ENCODE data around the gene RNF224.

RNF224 gene

DNA sequence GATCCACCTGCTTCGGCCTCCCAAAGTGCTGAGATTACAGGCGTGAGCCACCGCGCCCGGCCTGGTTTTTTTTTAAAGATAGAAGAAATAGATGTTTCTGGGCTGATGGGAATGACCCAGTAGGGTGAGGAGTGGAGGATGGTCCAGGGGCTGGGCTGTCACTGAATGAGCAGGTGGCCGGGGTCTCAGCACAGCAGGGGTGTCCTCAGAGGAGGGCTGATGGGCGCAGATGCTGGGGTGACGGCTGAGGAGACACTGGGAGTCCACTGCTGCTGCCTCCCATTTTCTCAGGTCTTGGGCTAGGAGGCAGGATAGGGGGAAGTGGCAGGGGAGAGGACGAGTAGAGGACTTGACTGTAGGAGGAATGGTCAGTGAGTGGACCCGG is 47.9 kb downstream of the RNF224 start:
- DNase-seq (ENCODE audit: low read depth, low spot score), result no peak
- no peak overlapping the region for H3K4me3 ChIP-seq (ENCODE audit: low read depth, low read length)
- TF ChIP-seq, protein P1, sequence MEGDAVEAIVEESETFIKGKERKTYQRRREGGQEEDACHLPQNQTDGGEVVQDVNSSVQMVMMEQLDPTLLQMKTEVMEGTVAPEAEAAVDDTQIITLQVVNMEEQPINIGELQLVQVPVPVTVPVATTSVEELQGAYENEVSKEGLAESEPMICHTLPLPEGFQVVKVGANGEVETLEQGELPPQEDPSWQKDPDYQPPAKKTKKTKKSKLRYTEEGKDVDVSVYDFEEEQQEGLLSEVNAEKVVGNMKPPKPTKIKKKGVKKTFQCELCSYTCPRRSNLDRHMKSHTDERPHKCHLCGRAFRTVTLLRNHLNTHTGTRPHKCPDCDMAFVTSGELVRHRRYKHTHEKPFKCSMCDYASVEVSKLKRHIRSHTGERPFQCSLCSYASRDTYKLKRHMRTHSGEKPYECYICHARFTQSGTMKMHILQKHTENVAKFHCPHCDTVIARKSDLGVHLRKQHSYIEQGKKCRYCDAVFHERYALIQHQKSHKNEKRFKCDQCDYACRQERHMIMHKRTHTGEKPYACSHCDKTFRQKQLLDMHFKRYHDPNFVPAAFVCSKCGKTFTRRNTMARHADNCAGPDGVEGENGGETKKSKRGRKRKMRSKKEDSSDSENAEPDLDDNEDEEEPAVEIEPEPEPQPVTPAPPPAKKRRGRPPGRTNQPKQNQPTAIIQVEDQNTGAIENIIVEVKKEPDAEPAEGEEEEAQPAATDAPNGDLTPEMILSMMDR (IDR thresholded peaks at IDR 0.05; ENCODE audit: low read depth, low read length), result no peak
- in situ Hi-C loops (cut with HindIII; ENCODE audit: low sequenced_read_pairs), result no loop called here

DNA sequence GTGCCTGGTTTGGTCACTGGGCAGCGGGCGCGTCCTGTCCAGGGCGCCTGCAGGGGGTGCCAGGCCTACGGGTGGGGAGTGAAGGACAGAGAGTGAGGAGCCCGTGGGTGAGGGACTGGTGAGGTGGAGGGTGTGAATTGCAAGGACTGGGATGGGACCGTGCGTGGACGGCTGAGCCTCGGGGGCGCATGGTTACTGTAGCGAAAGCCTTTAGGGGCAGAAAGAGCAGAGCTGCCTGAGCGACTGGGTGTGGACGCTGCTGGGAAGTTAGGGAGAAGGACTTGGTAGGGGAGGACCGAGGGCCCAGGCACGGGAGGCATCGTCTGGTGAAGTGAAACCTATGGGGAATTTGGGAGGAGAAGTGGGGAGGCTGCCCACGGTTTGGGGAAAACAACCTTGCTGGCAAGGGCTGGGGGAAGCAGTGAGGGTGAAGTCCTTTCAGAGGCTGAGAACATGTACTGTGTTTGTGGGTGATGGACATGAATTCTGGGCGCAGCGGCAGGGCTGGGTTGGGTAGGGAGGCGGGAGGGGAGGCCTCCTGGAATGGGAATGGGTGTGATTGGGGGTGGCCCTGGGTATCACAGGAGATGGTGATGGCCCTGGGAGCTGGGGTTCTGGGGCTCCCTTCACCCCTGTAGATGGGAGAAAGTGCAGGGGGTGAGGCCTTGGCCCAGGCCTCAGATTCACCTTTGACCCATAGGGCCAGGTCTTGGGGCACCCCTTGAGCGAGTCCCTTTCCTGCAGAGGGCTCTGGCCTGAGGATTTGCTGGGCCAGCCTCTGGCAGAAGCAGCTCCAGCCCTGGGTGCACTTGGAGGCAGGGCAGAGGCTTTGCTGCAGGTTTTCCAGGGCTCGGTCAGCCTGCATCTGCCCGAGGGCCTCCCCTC is 48.5 kb downstream of the RNF224 start:
- TF ChIP-seq, protein P1 (IDR thresholded peaks at IDR 0.05; ENCODE audit: low read depth, low read length), result no peak
- in situ Hi-C loops (cut with HindIII; ENCODE audit: low sequenced_read_pairs), result no loop called here

DNA sequence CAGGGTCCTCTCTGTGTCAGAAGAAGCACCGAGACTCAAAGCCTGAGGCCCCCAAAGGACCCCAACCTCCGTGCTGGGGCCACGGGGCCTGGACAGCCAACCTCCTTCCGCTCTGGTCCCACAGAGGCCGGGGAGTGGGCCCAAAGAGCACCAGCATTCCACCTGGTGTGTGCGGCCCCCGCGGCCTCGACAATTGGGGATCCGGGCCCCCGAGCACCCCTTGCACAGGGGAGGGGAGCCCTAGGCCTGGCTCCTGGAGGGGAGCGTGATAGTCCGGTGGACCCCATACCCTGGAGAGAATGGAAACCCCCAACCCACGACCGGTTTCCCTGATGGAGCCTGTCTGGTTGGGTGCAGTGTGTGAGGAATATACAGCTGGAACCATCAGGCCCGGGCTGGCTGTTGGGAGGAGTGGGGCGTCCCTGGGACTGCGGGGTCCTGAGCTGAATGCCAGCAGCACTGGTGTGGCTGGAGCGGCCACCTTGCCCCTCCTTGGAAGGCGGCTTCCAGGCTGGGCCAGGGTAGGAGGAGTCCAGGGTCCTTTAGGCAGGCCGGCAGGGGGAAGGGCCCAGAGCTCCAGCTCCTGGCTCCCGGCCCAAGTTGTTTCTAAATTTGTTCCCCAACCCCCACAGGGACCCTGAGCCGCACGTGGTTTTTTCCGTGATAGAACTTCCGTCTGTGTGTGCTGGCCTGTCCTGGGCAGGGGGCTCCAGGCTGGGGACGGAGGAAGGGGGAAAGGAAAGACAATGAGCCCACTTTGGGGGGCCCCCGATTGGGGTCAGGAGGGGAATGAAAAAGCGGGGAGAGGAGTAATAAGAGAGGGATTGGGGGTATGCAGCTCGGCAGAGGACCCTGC is 49.4 kb downstream of the RNF224 start:
- H3K4me3 ChIP-seq (ENCODE audit: low read depth, low read length), result peak overlapping the region; percentile 65
- peak; percentile 53 for DNase-seq (ENCODE audit: low read depth, low spot score)
- in situ Hi-C loops (cut with HindIII; ENCODE audit: low sequenced_read_pairs), result no loop called here

More for the DNA sequence above, 48.5 kb downstream of the RNF224 start:
- no peak for DNase-seq (ENCODE audit: low read depth, low spot score)
- H3K4me3 ChIP-seq (ENCODE audit: low read depth, low read length), result no peak overlapping the region

DNA sequence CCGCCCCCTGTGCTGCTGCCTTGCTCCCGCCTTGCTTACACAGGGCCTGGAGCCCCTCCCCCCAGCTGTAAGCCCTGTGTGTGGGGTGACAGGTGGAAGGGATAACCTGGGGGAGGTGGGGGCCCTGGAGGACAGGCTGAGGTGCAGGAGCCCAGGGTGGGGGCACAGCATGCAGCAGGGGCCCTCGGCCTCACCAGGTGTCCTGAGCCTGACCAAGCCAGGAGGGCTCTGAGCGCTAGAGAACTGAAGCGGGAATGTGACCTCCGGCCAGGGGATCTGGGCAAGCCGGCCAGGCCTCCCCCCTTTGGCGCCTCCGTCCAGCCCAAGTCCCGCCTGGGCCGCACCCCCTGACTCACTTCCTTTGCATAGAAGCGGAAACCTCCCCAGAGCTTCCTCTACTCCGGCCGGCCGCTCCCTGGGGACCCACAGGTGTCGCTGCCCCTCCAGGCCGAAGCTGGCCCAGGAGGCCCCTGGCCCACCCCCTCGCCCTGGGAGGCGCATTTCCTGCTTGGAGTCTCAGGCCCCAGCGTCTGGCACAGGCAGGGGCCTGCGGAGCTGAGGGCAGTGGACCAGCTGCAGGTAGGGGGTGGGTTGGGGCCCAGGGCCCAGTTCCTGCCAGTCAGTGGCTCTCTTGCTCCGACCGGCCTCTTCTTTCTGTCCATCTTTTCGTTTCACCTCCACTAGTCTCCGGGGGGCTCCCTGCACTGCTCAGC is 50.2 kb downstream of the RNF224 start, which contains the start of gene TOR4A:
Gene TOR4A (plus strand): TSS at position 398 of the 713 bp plus-strand sequence. CDS start 964 bp downstream, outside the sequence.
- TF ChIP-seq, protein P1 (IDR thresholded peaks at IDR 0.05; ENCODE audit: low read depth, low read length), result peak; percentile 49
- peak; percentile 89 for DNase-seq (ENCODE audit: low read depth, low spot score)
- in situ Hi-C loops (cut with HindIII; ENCODE audit: low sequenced_read_pairs), result no loop called here
- H3K4me3 ChIP-seq (ENCODE audit: low read depth, low read length), result peak within 1 kb of the TSS; percentile 65

More for the DNA sequence above, 49.4 kb downstream of the RNF224 start:
- TF ChIP-seq, protein P1 (IDR thresholded peaks at IDR 0.05; ENCODE audit: low read depth, low read length), result no peak

DNA sequence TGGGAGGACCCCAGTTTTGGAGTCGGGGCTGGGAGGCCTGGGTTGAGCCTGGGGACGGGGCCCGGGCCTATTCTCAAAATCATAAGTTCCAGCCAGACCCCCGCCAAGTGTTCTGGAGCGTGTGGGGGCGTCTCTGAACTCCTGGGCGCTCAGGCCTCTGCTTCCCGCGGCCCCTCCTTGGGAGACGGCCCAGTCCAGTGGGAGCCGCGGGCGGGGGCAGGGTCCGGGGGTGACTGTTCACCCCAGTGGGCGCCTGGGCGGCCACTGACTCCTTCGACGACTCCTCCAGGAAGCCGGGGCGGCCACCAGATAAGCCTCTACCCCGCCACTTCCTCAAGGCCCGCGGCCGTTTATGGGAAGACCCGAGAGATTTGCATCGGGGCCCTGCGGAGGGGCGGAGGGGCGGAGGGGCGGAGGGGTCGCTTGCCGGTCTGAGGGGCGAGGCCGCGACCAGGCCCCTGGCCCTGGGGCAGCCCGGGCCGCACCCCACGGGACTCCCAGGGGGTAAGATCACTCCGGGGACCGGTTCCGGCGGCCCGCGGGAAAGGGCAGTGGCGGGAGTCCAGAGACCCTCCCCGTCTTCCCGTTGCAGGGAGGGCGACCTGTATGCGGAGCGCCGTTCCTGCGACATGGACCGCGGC is 50.9 kb downstream of the RNF224 start:
- TF ChIP-seq, protein P1 (IDR thresholded peaks at IDR 0.05; ENCODE audit: low read depth, low read length), result no peak
- H3K4me3 ChIP-seq (ENCODE audit: low read depth, low read length), result peak overlapping the region; percentile 65
- no peak for DNase-seq (ENCODE audit: low read depth, low spot score)
- in situ Hi-C loops (cut with HindIII; ENCODE audit: low sequenced_read_pairs), result no loop called here
